Choroid plexus epithelial cell (primary cell): ENCODE data around the gene PPP1R3A.

Experiments used
- DNase-seq: peaks from one replicate; pipeline ENCODE4 v3.0.0-alpha.2; 2010; ENCODE audit warnings: low read depth
- H3K4me3 ChIP-seq: 2 replicates; pipeline ENCODE4 v1.5.1; 2011; ENCODE audit warnings: low read depth, mild to moderate bottlenecking, control low read depth, low read length, moderate library complexity
- CTCF ChIP-seq: conservative IDR thresholded peaks from 2 replicates; pipeline ENCODE4 v1.5.1; 2011; ENCODE audit warnings: low read depth, mild to moderate bottlenecking, control low read depth, inconsistent platforms, low read length, moderate library complexity

Gene PPP1R3A

GRCh38 chr7:113918946-113919345 lies at the start of gene PPP1R3A:
Gene PPP1R3A, minus strand, starts transcription at chr7:113919009. Its CDS starts 13 bp downstream, at chr7:113918996.
- TF ChIP-seq CTCF: peak; percentile 41
- DNase-seq: peak; percentile 39
- no peak within 1 kb of the TSS for H3K4me3 ChIP-seq

GRCh38 chr7:113963356-113963755 lies 44.5 kb upstream of the PPP1R3A start:
- TF ChIP-seq CTCF: no peak
- H3K4me3 ChIP-seq: no peak overlapping the region
- no peak for DNase-seq

GRCh38 chr7:113959910-113960309 lies 41.1 kb upstream of the PPP1R3A start:
- H3K4me3 ChIP-seq: no peak overlapping the region
- TF ChIP-seq CTCF: no peak
- DNase-seq: no peak

GRCh38 chr7:113955157-113955556 lies 36.3 kb upstream of the PPP1R3A start:
- DNase-seq: no peak
- H3K4me3 ChIP-seq: no peak overlapping the region
- no peak for TF ChIP-seq CTCF

- peak; percentile 7 for DNase-seq
- no peak for TF ChIP-seq CTCF
- no peak overlapping the region for H3K4me3 ChIP-seq
These were observed 34.7 kb upstream of the PPP1R3A start for GRCh38 chr7:113953553-113953952.

- DNase-seq: peak; percentile 3
- no peak overlapping the region for H3K4me3 ChIP-seq
- no peak for TF ChIP-seq CTCF
These were observed 26.5 kb upstream of the PPP1R3A start for GRCh38 chr7:113945018-113945938.

- DNase-seq: no peak
- H3K4me3 ChIP-seq: no peak overlapping the region
- no peak for TF ChIP-seq CTCF
These were observed 18.2 kb upstream of the PPP1R3A start for GRCh38 chr7:113936982-113937381.
